ENCODE results near the gene DGKK. TPM values are rescaled to one million over a fixed set of nuclear protein-coding genes. Genes with fewer than 3 reads are reported as not detected.

The DGKK gene
- total and polyA plus RNA-seq, 2 donors (not counting 1 experiment from before 2014, with no cell fraction given): not detected

- H3K79me2 ChIP-seq (ENCODE audit: control insufficient read depth, insufficient read depth, low read length): no peaks in the 10 kb centered on the region
- H4K20me1 ChIP-seq (ENCODE audit: control insufficient read depth, extremely low read depth, insufficient read depth, low read length): no peaks in the 10 kb centered on the region
- no peaks in the 10 kb centered on the region for H3K9me3 ChIP-seq (ENCODE audit: control insufficient read depth, insufficient read depth, low read depth, low read length)
- H3K36me3 ChIP-seq (ENCODE audit: control insufficient read depth, insufficient read depth, low read length): no peaks in the 10 kb centered on the region
- no peak overlapping the region for H3K9ac ChIP-seq (ENCODE audit: insufficient read depth, low read length)
- H3K4me1 ChIP-seq (ENCODE audit: control insufficient read depth, extremely low read depth, insufficient read depth, low read length): no peaks in the 10 kb centered on the region
- TF ChIP-seq CTCF (conservative IDR thresholded peaks at IDR 0.05 in 1 of 2, IDR thresholded peaks at IDR 0.05 in 1 of 2; ENCODE audit: low read depth in 1 of 2, low read length in 2 of 2): no peak
- TF ChIP-seq EZH2 (IDR thresholded peaks at IDR 0.05; ENCODE audit: low read length, missing control alignments): no peak
- H3K4me2 ChIP-seq (ENCODE audit: extremely low read depth, insufficient read depth, low read length): no peak overlapping the region
- no peaks in the 10 kb centered on the region for H3K27me3 ChIP-seq (ENCODE audit: control insufficient read depth, insufficient read depth, low read length)
- no peak for DNase-seq (ENCODE audit: low read depth in 2 of 2)
- H3K4me3 ChIP-seq (replicated peaks in 1 of 4; ENCODE audit: control extremely low read depth in 1 of 4, insufficient read depth in 1 of 4, low read depth in 3 of 4, low read length in 4 of 4): no peak overlapping the region
- no peak overlapping the region for H2AFZ ChIP-seq (ENCODE audit: low read length)
- H3K27ac ChIP-seq (ENCODE audit: insufficient read depth, low read length): no peak overlapping the region
Measured at GRCh38 chrX:50430917-50431575, 39.6 kb downstream of the DGKK start.

GRCh38 chrX:50428174-50428573, 42.5 kb downstream of the DGKK start:
- Histone ChIP-seq H4K20me1 (ENCODE audit: control insufficient read depth, extremely low read depth, insufficient read depth, low read length) (no peaks in the 10 kb centered on the region), H3K9ac (ENCODE audit: insufficient read depth, low read length) (no peak overlapping the region), H3K4me2 (ENCODE audit: extremely low read depth, insufficient read depth, low read length) (no peak overlapping the region), H3K4me3 (replicated peaks in 1 of 4; ENCODE audit: control extremely low read depth in 1 of 4, insufficient read depth in 1 of 4, low read depth in 3 of 4, low read length in 4 of 4) (no peak overlapping the region), H3K9me3 (ENCODE audit: control insufficient read depth, insufficient read depth, low read depth, low read length) (no peaks in the 10 kb centered on the region), H3K36me3 (ENCODE audit: control insufficient read depth, insufficient read depth, low read length) (no peaks in the 10 kb centered on the region), H3K4me1 (ENCODE audit: control insufficient read depth, extremely low read depth, insufficient read depth, low read length) (no peaks in the 10 kb centered on the region), H3K79me2 (ENCODE audit: control insufficient read depth, insufficient read depth, low read length) (no peaks in the 10 kb centered on the region), H2AFZ (ENCODE audit: low read length) (no peak overlapping the region), H3K27me3 (ENCODE audit: control insufficient read depth, insufficient read depth, low read length) (no peaks in the 10 kb centered on the region), H3K27ac (ENCODE audit: insufficient read depth, low read length) (no peak overlapping the region)
- no peak for TF ChIP-seq CTCF (conservative IDR thresholded peaks at IDR 0.05 in 1 of 2, IDR thresholded peaks at IDR 0.05 in 1 of 2; ENCODE audit: low read depth in 1 of 2, low read length in 2 of 2)
- TF ChIP-seq EZH2 (IDR thresholded peaks at IDR 0.05; ENCODE audit: low read length, missing control alignments): no peak
- DNase-seq (ENCODE audit: low read depth in 2 of 2): no peak

- no peak overlapping the region for H3K27ac ChIP-seq (ENCODE audit: insufficient read depth, low read length)
- no peaks in the 10 kb centered on the region for H3K9me3 ChIP-seq (ENCODE audit: control insufficient read depth, insufficient read depth, low read depth, low read length)
- H3K4me3 ChIP-seq (replicated peaks in 1 of 4; ENCODE audit: control extremely low read depth in 1 of 4, insufficient read depth in 1 of 4, low read depth in 3 of 4, low read length in 4 of 4): no peak overlapping the region
- no peak overlapping the region for H2AFZ ChIP-seq (ENCODE audit: low read length)
- TF ChIP-seq CTCF (conservative IDR thresholded peaks at IDR 0.05 in 1 of 2, IDR thresholded peaks at IDR 0.05 in 1 of 2; ENCODE audit: low read depth in 1 of 2, low read length in 2 of 2): no peak
- no peak for TF ChIP-seq EZH2 (IDR thresholded peaks at IDR 0.05; ENCODE audit: low read length, missing control alignments)
- H3K4me1 ChIP-seq (ENCODE audit: control insufficient read depth, extremely low read depth, insufficient read depth, low read length): no peaks in the 10 kb centered on the region
- DNase-seq (ENCODE audit: low read depth in 2 of 2): no peak
- no peaks in the 10 kb centered on the region for H3K79me2 ChIP-seq (ENCODE audit: control insufficient read depth, insufficient read depth, low read length)
- H3K27me3 ChIP-seq (ENCODE audit: control insufficient read depth, insufficient read depth, low read length): no peaks in the 10 kb centered on the region
- H3K9ac ChIP-seq (ENCODE audit: insufficient read depth, low read length): no peak overlapping the region
- H4K20me1 ChIP-seq (ENCODE audit: control insufficient read depth, extremely low read depth, insufficient read depth, low read length): no peaks in the 10 kb centered on the region
- H3K36me3 ChIP-seq (ENCODE audit: control insufficient read depth, insufficient read depth, low read length): no peaks in the 10 kb centered on the region
- H3K4me2 ChIP-seq (ENCODE audit: extremely low read depth, insufficient read depth, low read length): no peak overlapping the region
Measured at GRCh38 chrX:50407976-50408375, 62.6 kb downstream of the DGKK start.
